A549 (cell line): ENCODE data around the gene TSR3. TPM values are rescaled to one million over a fixed set of nuclear protein-coding genes. Genes with fewer than 3 reads are reported as not detected.

ENCODE experiments used
- ATAC-seq, 2 experiments: fragments of 200-7000 bp in 1 of 2; fragments of >200 bp in 1 of 2; cut with Nextera tagmentation in 1 of 2; cut with Tn5 transposase in 1 of 2; 3 replicates each; pipeline versions ENCODE4 v1.8.0 to v1.9.1; 2018 to 2020; ENCODE audit warnings: mild to moderate bottlenecking in 1 of 2, moderate library complexity in 1 of 2
- CTCF ChIA-PET: fragments of 300-600 bp; sonication (Branson Sonifier 250); formaldehyde crosslinking; extraction: SDS; loops from one replicate; lab custom pipeline; 2021; ENCODE audit warnings: antibody characterized with exemption, inconsistent platforms; lab: Yijun Ruan, JAX
- POLR2A ChIA-PET: fragments of 350-600 bp; formaldehyde crosslinking; extraction: SDS; loops from one replicate; lab custom pipeline; 2021; ENCODE audit warnings: antibody characterized with exemption, inconsistent platforms; lab: Yijun Ruan, JAX
- DNase-seq, 2 experiments: peaks; one replicate each; pipeline versions ENCODE4 v3.0.0 to v3.0.0-alpha.2; 2011 to 2016; ENCODE audit warnings: low read depth in 1 of 2, low spot score in 1 of 2
- FAIRE-seq: peaks from 2 replicates; lab custom pipeline; 2011; peaks lifted over from hg19 to GRCh38; lab: Jason Lieb, UNC
- H3K27ac ChIP-seq, 2 experiments: fragments of >200 bp; sonication (Bioruptor Twin); formaldehyde crosslinking; 3 replicates each; pipeline ENCODE4 v1.5.1; 2016 to 2017
- H3K4me1 ChIP-seq: fragments of >200 bp; sonication (Bioruptor Twin); formaldehyde crosslinking; 3 replicates; pipeline ENCODE4 v1.6.1; 2016
- H3K4me2 ChIP-seq: fragments of >200 bp; sonication (Bioruptor Twin); formaldehyde crosslinking; 3 replicates; pipeline ENCODE4 v1.6.1; 2016
- H3K4me3 ChIP-seq: fragments of >200 bp; sonication (Bioruptor Twin); formaldehyde crosslinking; 3 replicates; pipeline ENCODE4 v1.5.1; 2016
- H3K9me3 ChIP-seq: fragments of >200 bp; sonication (Bioruptor Twin); formaldehyde crosslinking; 3 replicates; pipeline ENCODE4 v1.6.1; 2016
- ATOH8 ChIP-seq: fragments of 250-450 bp; sonication (Bioruptor Pico); IDR thresholded peaks from 2 replicates; pipeline ENCODE4 v1.5.0; 2020; ENCODE audit warnings: low read depth, mild to moderate bottlenecking, moderate library complexity
- BCL3 ChIP-seq: fragments of >200 bp; sonication (Bioruptor Twin); formaldehyde crosslinking; IDR thresholded peaks from 3 replicates; pipeline ENCODE4 v1.6.1; 2016
- BHLHE40 ChIP-seq: IDR thresholded peaks from 2 replicates; pipeline ENCODE4 v1.6.1; 2012; ENCODE audit warnings: low read depth, low read length, inconsistent platforms
- CBX8 ChIP-seq: fragments of 200-600 bp; sonication (generic); IDR thresholded peaks from 2 replicates; pipeline ENCODE4 v1.6.1; 2016
- CHD2 ChIP-seq: fragments of 150-350 bp; IDR thresholded peaks from 2 replicates; pipeline ENCODE4 v1.6.1; 2014; ENCODE audit warnings: low read length; ENCODE audit not compliant: partially characterized antibody
- CHD4 ChIP-seq: fragments of 200-600 bp; sonication (generic); IDR thresholded peaks from 2 replicates; pipeline ENCODE4 v1.6.1; 2016; ENCODE audit warnings: antibody characterized with exemption, mild to moderate bottlenecking, borderline replicate concordance
- ELK1 ChIP-seq: fragments of 150-350 bp; IDR thresholded peaks from 2 replicates; pipeline ENCODE4 v1.6.1; 2014; ENCODE audit warnings: low read depth, mild to moderate bottlenecking, low read length
- ESRRA ChIP-seq: fragments of 150-350 bp; IDR thresholded peaks from 2 replicates; pipeline ENCODE4 v1.6.1; 2014; ENCODE audit warnings: mild to moderate bottlenecking, low read length, borderline replicate concordance
- FOSB ChIP-seq: fragments of 250-450 bp; sonication (Bioruptor Pico); IDR thresholded peaks from 2 replicates; pipeline ENCODE4 v1.5.0; 2020; ENCODE audit warnings: mild to moderate bottlenecking, moderate library complexity
- HMGXB4 ChIP-seq: fragments of 250-450 bp; sonication (Bioruptor Pico); IDR thresholded peaks from 2 replicates; pipeline ENCODE4 v1.5.0; 2021; ENCODE audit warnings: mild to moderate bottlenecking, moderate library complexity, borderline replicate concordance
- HOXB5 ChIP-seq: fragments of 250-450 bp; sonication (Bioruptor Pico); IDR thresholded peaks from 2 replicates; pipeline ENCODE4 v1.5.0; 2020; ENCODE audit warnings: mild to moderate bottlenecking, moderate library complexity
- JUNB ChIP-seq: fragments of >200 bp; sonication (Bioruptor Twin); formaldehyde crosslinking; IDR thresholded peaks from 2 replicates; pipeline ENCODE4 v1.6.1; 2016
- KDM1A ChIP-seq: fragments of 200-600 bp; sonication (generic); IDR thresholded peaks from 2 replicates; pipeline ENCODE4 v1.6.1; 2016; ENCODE audit warnings: low read depth, mild to moderate bottlenecking
- MAFK ChIP-seq: fragments of 450-650 bp; IDR thresholded peaks from 2 replicates; pipeline ENCODE4 v1.6.1; 2014; ENCODE audit not compliant: partially characterized antibody
- MAX ChIP-seq: IDR thresholded peaks from 2 replicates; pipeline ENCODE4 v1.6.1; 2012
- MAZ ChIP-seq: fragments of 150-350 bp; IDR thresholded peaks from 2 replicates; pipeline ENCODE4 v1.6.1; 2014; ENCODE audit warnings: antibody characterized with exemption, low read depth, low read length, borderline replicate concordance
- MYC ChIP-seq: IDR thresholded peaks from 2 replicates; pipeline ENCODE4 v1.6.1; 2012; ENCODE audit warnings: mild to moderate bottlenecking, inconsistent platforms, low read length, improper control_type of control experiment, borderline replicate concordance
- NFE2L2 ChIP-seq: fragments of 150-350 bp; conservative IDR thresholded peaks from 2 replicates; pipeline ENCODE4 v1.6.1; 2014; ENCODE audit warnings: low read length
- NPAS2 ChIP-seq: fragments of 250-450 bp; sonication (Bioruptor Pico); IDR thresholded peaks from 2 replicates; pipeline ENCODE4 v1.8.0; 2022; ENCODE audit warnings: mild to moderate bottlenecking, moderate library complexity, borderline replicate concordance
- NR3C1 ChIP-seq: fragments of >200 bp; sonication (Bioruptor Twin); formaldehyde crosslinking; IDR thresholded peaks from 3 replicates; pipeline ENCODE4 v1.6.1; 2017
- PHF8 ChIP-seq: fragments of 200-600 bp; sonication (generic); IDR thresholded peaks from 2 replicates; pipeline ENCODE4 v1.6.1; 2016; ENCODE audit warnings: low read depth, mild to moderate bottlenecking, antibody characterized with exemption, moderate library complexity, borderline replicate concordance
- POLR2A ChIP-seq: IDR thresholded peaks from 2 replicates; pipeline ENCODE4 v1.6.1; 2012; ENCODE audit warnings: mild to moderate bottlenecking, low read length
- RAD21 ChIP-seq, 2 experiments: fragments of >200 bp in 1 of 2; sonication (Bioruptor Twin) in 1 of 2; formaldehyde crosslinking in 1 of 2; IDR thresholded peaks in 1 of 2; conservative IDR thresholded peaks in 1 of 2; 2 replicates in 1 of 2; 3 replicates in 1 of 2; pipeline ENCODE4 v1.6.1; 2012 to 2018; ENCODE audit warnings: inconsistent platforms in 1 of 2
- RNF2 ChIP-seq: fragments of 200-600 bp; sonication (generic); IDR thresholded peaks from 2 replicates; pipeline ENCODE4 v1.6.1; 2016; ENCODE audit warnings: low read depth, mild to moderate bottlenecking, antibody characterized with exemption, moderate library complexity, borderline replicate concordance
- SMC3 ChIP-seq: fragments of >200 bp; sonication (Bioruptor Twin); formaldehyde crosslinking; IDR thresholded peaks from 3 replicates; pipeline ENCODE4 v1.6.1; 2018; ENCODE audit warnings: inconsistent platforms
- SREBF2 ChIP-seq: fragments of 450-650 bp; IDR thresholded peaks from 2 replicates; pipeline ENCODE4 v1.6.1; 2014; ENCODE audit warnings: mild to moderate bottlenecking, moderate library complexity
- TP53 ChIP-seq: fragments of 250-450 bp; sonication (Bioruptor Pico); IDR thresholded peaks from 2 replicates; pipeline ENCODE4 v1.5.0; 2021; ENCODE audit warnings: mild to moderate bottlenecking, moderate library complexity
- USF2 ChIP-seq: fragments of 450-650 bp; IDR thresholded peaks from 2 replicates; pipeline ENCODE4 v1.6.1; 2014; ENCODE audit warnings: antibody characterized with exemption
- WGBS: methylation state at CpG from one replicate; pipeline ENCODE4 v1.1.6; 2017; ENCODE audit errors: missing lambda C conversion rate; 5-methylcytosine and 5-hydroxymethylcytosine counted together
- polyA plus RNA-seq, 4 experiments: library from polyadenylated mRNA; depleted of rRNA in 3 of 4; stranded (reverse); fragments of >200 nt; fragmentation: RNase III in 1 of 4; extraction: RNeasy Plus Mini Kit Qiagen cat#74134 plus additional on column Dnase treatment in 1 of 4; gene quantifications; 2 replicates in 3 of 4; 3 replicates in 1 of 4; pipeline ENCODE4 v1.2.3, GENCODE V29; 2011 to 2017

The TSR3 gene
- polyA plus RNA-seq, 2 of the 4 experiments (the other 2 are of a cell fraction), result 32.6 to 52.3 TPM

- H3K27ac ChIP-seq, result no peak overlapping the region
- CTCF ChIA-PET, result interaction anchor here (0.9 to 1.5 kb wide), 3 partner anchors 10 to 34 kb away, joined by 3 to 5 read pairs (median 4); no protein-coding TSS in a partner anchor
- H3K4me1 ChIP-seq, result no peaks in the 10 kb centered on the region
- no peak overlapping the region for H3K4me3 ChIP-seq
- FAIRE-seq, result no peak
- no peak overlapping the region for H3K4me2 ChIP-seq
- WGBS, result 92% methylated on average over 17 of the region's 21 CpGs
- TF ChIP-seq MAZ (no peak), ESRRA (no peak), CBX8 (no peak), MAX (no peak), HOXB5 (CRISPR knock-in tag) (no peak), USF2 (no peak), POLR2A (no peak), JUNB (no peak), BCL3 (no peak), NFE2L2 (no peak), CHD4 (no peak), MYC (no peak), KDM1A (no peak), PHF8 (no peak), HMGXB4 (CRISPR knock-in tag) (no peak), TP53 (no peak), RAD21 (conservative IDR thresholded peaks at IDR 0.05 in 1 of 2, IDR thresholded peaks at IDR 0.05 in 1 of 2) (no peak), ATOH8 (CRISPR knock-in tag) (no peak), FOSB (CRISPR knock-in tag) (no peak)
- POLR2A ChIA-PET, result no interaction called here
- no peak for DNase-seq
- ATAC-seq, result no peak
- no peaks in the 10 kb centered on the region for H3K9me3 ChIP-seq
Measured at GRCh38 chr16:1397779-1398178, 46.1 kb upstream of the TSR3 start.

GRCh38 chr16:1395444-1396031 is 43.9 kb upstream of the TSR3 start:
- 89% methylated on average over 22 of the region's 22 CpGs for WGBS
- Histone ChIP-seq H3K4me3 (no peak overlapping the region), H3K4me1 (no peaks in the 10 kb centered on the region), H3K27ac (no peak overlapping the region), H3K9me3 (no peaks in the 10 kb centered on the region), H3K4me2 (no peak overlapping the region)
- no peak for ATAC-seq
- CTCF ChIA-PET, result interaction anchor here (0.8 to 1.7 kb wide), 2 partner anchors 10 to 12 kb away, joined by 4 to 6 read pairs; no protein-coding TSS in a partner anchor
- POLR2A ChIA-PET, result no interaction called here
- TF ChIP-seq NPAS2 (CRISPR knock-in tag), result no peak
- TF ChIP-seq HMGXB4 (CRISPR knock-in tag), result no peak
- no peak for TF ChIP-seq RNF2
- TF ChIP-seq POLR2A, result no peak
- TF ChIP-seq CHD2, result no peak
- TF ChIP-seq SREBF2, result no peak
- no peak for TF ChIP-seq SMC3
- no peak for TF ChIP-seq RAD21 (conservative IDR thresholded peaks at IDR 0.05 in 1 of 2, IDR thresholded peaks at IDR 0.05 in 1 of 2)
- TF ChIP-seq BCL3, result no peak
- no peak for TF ChIP-seq BHLHE40
- no peak for TF ChIP-seq ELK1
- no peak for TF ChIP-seq MAFK
- no peak for TF ChIP-seq FOSB (CRISPR knock-in tag)
- TF ChIP-seq NR3C1, result no peak
- no peak for DNase-seq
- no peak for FAIRE-seq
